DMS79 treated with DMSO at 0.1 percent for 48 hours (cell line): ENCODE data around the gene PLPP3.

ENCODE experiments used
- DNase-seq: peaks from one replicate; lab custom pipeline; 2025; lab: John Stamatoyannopoulos, UW

PLPP3 gene

GRCh38 chr1:56496821-56497772 is 82.3 kb downstream of the PLPP3 start:
- DNase-seq: no peak

- no peak for DNase-seq
Observed at GRCh38 chr1:56496158-56496557, 83.2 kb downstream of the PLPP3 start.

GRCh38 chr1:56495538-56495937 is 83.8 kb downstream of the PLPP3 start:
- DNase-seq: no peak

- no peak for DNase-seq
Observed at GRCh38 chr1:56494306-56494705, 85.1 kb downstream of the PLPP3 start.

- DNase-seq: no peak
Observed at GRCh38 chr1:56493826-56494225, 85.5 kb downstream of the PLPP3 start.

- no peak for DNase-seq
Observed at GRCh38 chr1:56491441-56491840, 87.9 kb downstream of the PLPP3 start.

- DNase-seq: no peak
Observed at GRCh38 chr1:56490619-56491018, 88.7 kb downstream of the PLPP3 start.

- no peak for DNase-seq
Observed at GRCh38 chr1:56489695-56490094, 89.7 kb downstream of the PLPP3 start.

GRCh38 chr1:56484695-56485094 is 94.7 kb downstream of the PLPP3 start:
- DNase-seq: no peak

GRCh38 chr1:56483104-56483503 is 96.3 kb downstream of the PLPP3 start:
- DNase-seq: no peak

GRCh38 chr1:56482486-56482885 is 96.9 kb downstream of the PLPP3 start:
- no peak for DNase-seq

- no peak for DNase-seq
Observed at GRCh38 chr1:56481140-56481694, 98.1 kb downstream of the PLPP3 start.

GRCh38 chr1:56478734-56479133 is 100.6 kb downstream of the PLPP3 start:
- DNase-seq: no peak

- DNase-seq: peak; percentile 27
Observed at GRCh38 chr1:56477164-56478111, 101.9 kb downstream of the PLPP3 start.

- no peak for DNase-seq
Observed at GRCh38 chr1:56473582-56474270, 105.6 kb downstream of the PLPP3 start.

- DNase-seq: no peak
Observed at GRCh38 chr1:56472860-56473259, 106.5 kb downstream of the PLPP3 start.

GRCh38 chr1:56469640-56470371 is 109.6 kb downstream of the PLPP3 start:
- DNase-seq: no peak

GRCh38 chr1:56468518-56468917 is 110.8 kb downstream of the PLPP3 start:
- DNase-seq: no peak

GRCh38 chr1:56466538-56466937 is 112.8 kb downstream of the PLPP3 start:
- DNase-seq: no peak

- DNase-seq: no peak
Observed at GRCh38 chr1:56464294-56464693, 115.1 kb downstream of the PLPP3 start.

GRCh38 chr1:56463376-56463775 is 116.0 kb downstream of the PLPP3 start:
- DNase-seq: no peak
